DND-41 (cell line): ENCODE results near the gene RNF135.

Experiments
- CTCF ChIP-seq: IDR thresholded peaks from 2 replicates; pipeline ENCODE4 v1.5.1; 2012; ENCODE audit warnings: borderline replicate concordance, low read length, moderate library complexity, mild to moderate bottlenecking; ENCODE audit not compliant: poor library complexity, severe bottlenecking; ENCODE audit errors: extremely low read depth
- EZH2 ChIP-seq: IDR thresholded peaks from 3 replicates; pipeline ENCODE4 v1.6.1; 2012; ENCODE audit warnings: borderline replicate concordance, low read depth, mild to moderate bottlenecking, moderate library complexity, low read length, inconsistent platforms; ENCODE audit not compliant: severe bottlenecking

- no peak for TF ChIP-seq CTCF
- no peak for TF ChIP-seq EZH2
Measured at GRCh38 chr17:30995347-30995746, 24.5 kb downstream of the RNF135 start.
